Type B pancreatic cell (in vitro differentiated cells): ENCODE data around the gene GPNMB. TPM values are rescaled to one million over a fixed set of nuclear protein-coding genes. Genes with fewer than 3 reads are reported as not detected.

Source experiments
- DNase-seq: peaks from one replicate; pipeline ENCODE4 v3.0.0; 2021; ENCODE audit warnings: mixed read lengths; ENCODE audit not compliant: unreplicated experiment; ENCODE audit errors: extremely low spot score
- H3K27ac Mint-ChIP-seq: 2 replicates; pipeline ENCODE4 v1.8.0; 2021; ENCODE audit warnings: mild to moderate bottlenecking, mixed read lengths
- H3K27me3 Mint-ChIP-seq: 2 replicates; pipeline ENCODE4 v1.8.0; 2021; ENCODE audit warnings: mixed read lengths
- H3K36me3 Mint-ChIP-seq: 2 replicates; pipeline ENCODE4 v1.8.0; 2021; ENCODE audit warnings: mixed read lengths
- H3K4me1 Mint-ChIP-seq: one replicate; pipeline ENCODE4 v1.8.0; 2021; ENCODE audit warnings: mixed read lengths; ENCODE audit not compliant: unreplicated experiment
- H3K4me3 Mint-ChIP-seq: 2 replicates; pipeline ENCODE4 v1.8.0; 2021; ENCODE audit warnings: mild to moderate bottlenecking, mixed read lengths
- H3K9me3 Mint-ChIP-seq: 2 replicates; pipeline ENCODE4 v1.8.0; 2021; ENCODE audit warnings: mixed read lengths
- CTCF ChIP-seq: fragments of 200-600 bp; sonication (generic); conservative IDR thresholded peaks from 2 replicates; pipeline ENCODE4 v1.5.0; 2021; ENCODE audit warnings: antibody characterized with exemption, mild to moderate bottlenecking
- total RNA-seq: library from RNA; stranded (reverse); gene quantifications from 2 replicates; pipeline ENCODE4 v1.2.1, GENCODE V29; 2021; ENCODE audit warnings: low replicate concordance

GPNMB gene
- total RNA-seq, 1 donor from 2014 or later: 13.3 TPM

DNA sequence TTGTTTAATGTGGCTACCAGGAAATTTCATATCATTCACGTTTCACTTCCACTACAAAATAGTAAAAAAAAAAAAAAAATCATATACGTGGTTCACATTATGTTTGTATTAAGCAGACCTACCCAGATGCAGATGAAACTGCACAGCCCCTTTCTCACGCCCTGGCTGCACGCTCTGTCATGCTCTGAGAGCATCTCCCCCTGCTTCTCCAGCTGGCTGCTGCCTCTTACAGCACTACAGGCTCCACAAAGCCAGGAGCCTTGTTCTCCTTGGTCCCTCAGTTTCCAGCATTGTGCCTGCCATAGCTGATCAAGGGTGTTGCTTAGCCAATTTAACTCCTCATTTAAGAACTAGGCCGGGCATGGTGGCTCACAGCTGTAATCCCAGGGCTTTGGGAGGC, 6.9 kb upstream of the GPNMB start:
- TF ChIP-seq CTCF: no peak
- no peaks in the 10 kb centered on the region for H3K27me3 Mint-ChIP-seq
- H3K27ac Mint-ChIP-seq: no peak overlapping the region
- no peaks in the 10 kb centered on the region for H3K9me3 Mint-ChIP-seq
- no peaks in the 10 kb centered on the region for H3K36me3 Mint-ChIP-seq
- H3K4me3 Mint-ChIP-seq: no peak overlapping the region
- peaks cover 3% of the 10 kb centered on the region for H3K4me1 Mint-ChIP-seq
- no peak for DNase-seq

DNA sequence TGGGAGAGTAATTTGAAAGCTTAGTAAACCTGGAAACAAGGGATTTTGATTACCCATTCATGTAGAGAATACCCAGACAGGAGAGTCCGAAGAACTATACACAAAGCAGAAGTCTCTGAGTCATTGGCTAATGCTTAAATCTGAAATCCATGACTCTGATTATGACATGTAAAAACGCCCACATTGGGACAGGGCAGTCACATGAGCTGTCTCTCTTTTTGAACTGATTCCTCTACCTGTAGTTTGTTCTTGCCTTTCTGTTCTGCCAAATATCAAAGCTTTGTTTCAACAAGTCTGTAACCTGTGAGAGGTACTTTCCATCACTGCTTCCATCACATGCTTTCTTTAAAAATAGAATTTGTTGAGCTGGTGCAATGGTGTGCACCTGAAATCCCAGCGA, 4.3 kb upstream of the GPNMB start:
- Mint-ChIP-seq H3K27ac (no peak overlapping the region), H3K27me3 (peaks cover 12% of the 10 kb centered on the region), H3K9me3 (no peaks in the 10 kb centered on the region), H3K4me1 (no peaks in the 10 kb centered on the region), H3K4me3 (no peak overlapping the region), H3K36me3 (no peaks in the 10 kb centered on the region)
- TF ChIP-seq CTCF: no peak
- DNase-seq: no peak

DNA sequence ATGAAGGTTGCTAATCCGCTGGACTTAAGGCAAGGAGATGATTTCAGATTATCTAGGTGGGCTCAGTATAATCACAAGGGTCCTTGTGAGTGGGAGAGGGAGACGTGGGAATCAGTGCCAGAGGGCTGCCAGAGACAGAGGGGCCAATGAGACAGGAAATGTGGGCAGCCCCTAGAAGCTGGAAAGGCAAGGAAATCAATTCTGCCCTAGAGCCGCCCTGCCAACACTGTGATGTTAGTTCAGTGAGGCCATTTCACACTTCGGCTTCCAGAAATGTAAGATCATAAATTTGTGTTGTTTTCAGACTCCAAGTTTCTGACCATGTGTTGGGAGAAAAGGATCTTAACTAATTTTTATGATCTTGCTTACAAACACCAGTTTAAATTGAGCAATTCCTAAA, 3.6 kb upstream of the GPNMB start:
- H3K27me3 Mint-ChIP-seq: peaks cover 14% of the 10 kb centered on the region
- H3K4me3 Mint-ChIP-seq: no peak overlapping the region
- H3K36me3 Mint-ChIP-seq: no peaks in the 10 kb centered on the region
- no peak for TF ChIP-seq CTCF
- H3K27ac Mint-ChIP-seq: no peak overlapping the region
- no peak for DNase-seq
- H3K9me3 Mint-ChIP-seq: no peaks in the 10 kb centered on the region
- H3K4me1 Mint-ChIP-seq: no peaks in the 10 kb centered on the region

DNA sequence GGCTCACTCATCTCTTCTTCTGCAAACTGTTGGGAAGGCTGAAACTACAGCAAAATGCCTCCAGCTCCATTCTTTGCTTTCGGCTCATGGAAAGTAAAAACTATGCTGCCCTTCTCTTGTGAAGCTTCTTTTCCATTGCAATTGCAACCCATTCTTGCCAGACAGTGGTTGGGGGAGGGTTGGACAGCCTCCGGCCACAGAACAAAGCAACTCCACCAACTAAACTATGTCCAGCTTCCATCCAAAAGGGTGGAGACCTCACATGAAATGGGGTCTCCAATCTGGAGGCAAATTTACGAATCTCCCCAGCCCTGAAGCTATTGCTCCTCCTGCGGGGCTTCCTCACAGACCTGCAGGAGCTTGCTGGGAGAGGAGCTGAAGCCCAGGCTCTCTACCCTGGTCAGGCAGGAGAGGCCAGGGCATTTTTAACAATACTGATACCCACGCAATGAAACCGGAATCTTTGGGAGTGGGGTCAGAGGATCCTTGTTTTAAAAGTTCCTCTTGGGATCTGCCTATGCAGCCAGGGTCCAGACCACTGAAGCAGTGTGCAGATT, 549 bp downstream of the GPNMB start:
- Mint-ChIP-seq H3K4me1 (no peaks in the 10 kb centered on the region), H3K36me3 (no peaks in the 10 kb centered on the region), H3K27ac (no peak overlapping the region), H3K9me3 (no peaks in the 10 kb centered on the region), H3K4me3 (no peak overlapping the region), H3K27me3 (peaks cover 38% of the 10 kb centered on the region)
- TF ChIP-seq CTCF: no peak
- DNase-seq: no peak

- H3K36me3 Mint-ChIP-seq: no peaks in the 10 kb centered on the region
- no peak for TF ChIP-seq CTCF
- DNase-seq: no peak
- no peaks in the 10 kb centered on the region for H3K4me1 Mint-ChIP-seq
- H3K27me3 Mint-ChIP-seq: peaks cover 40% of the 10 kb centered on the region
- H3K4me3 Mint-ChIP-seq: peak overlapping the region; percentile 39
- no peaks in the 10 kb centered on the region for H3K9me3 Mint-ChIP-seq
- no peak overlapping the region for H3K27ac Mint-ChIP-seq
These were observed 1.2 kb downstream of the GPNMB start for GRCh38 chr7:23247603-23248335.
